ENCODE measurements around the gene NPR1.
A peak's percentile ranks its signal among the peaks of the same experiment; 100 is the strongest.
"Not testable (repeated sequence)": the region's sequence is repeated elsewhere in the genome, so short reads cannot be mapped to it uniquely, and the experiment has no call there.

NPR1 gene

DNA sequence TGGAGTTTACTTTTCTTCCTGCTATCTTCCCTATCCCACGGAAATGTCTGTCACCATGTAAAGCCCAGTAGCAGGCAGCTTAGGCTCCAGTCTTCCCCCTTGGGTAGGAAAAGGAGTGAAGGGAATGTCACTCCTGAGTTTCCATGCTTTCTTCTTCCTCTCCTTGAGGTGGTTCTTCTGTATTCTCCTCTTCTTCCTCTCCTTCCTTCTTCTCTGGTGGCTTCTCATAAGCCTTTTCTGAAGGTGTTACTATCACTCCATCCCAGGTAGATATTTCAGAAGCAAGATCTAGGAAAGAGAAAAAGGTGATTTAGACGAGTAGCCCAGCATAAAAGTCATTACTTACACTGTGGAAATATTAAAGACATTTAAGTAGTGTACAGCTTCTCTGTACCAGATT, 16.2 kb upstream of the NPR1 start:
- peaks cover 64% of the 10 kb centered on the region for H3K36me3 ChIP-seq (ENCODE audit: insufficient read depth, low read length)
- no peak overlapping the region for H3K4me2 ChIP-seq (ENCODE audit: low read depth, low read length, poor library complexity, severe bottlenecking)
- H3K4me3 ChIP-seq (ENCODE audit: low read length, poor library complexity, severe bottlenecking) = no peak overlapping the region
- no peak overlapping the region for H3K9ac ChIP-seq (ENCODE audit: low read depth, low read length, poor library complexity, severe bottlenecking)
- H3K4me1 ChIP-seq (ENCODE audit: insufficient read depth, low read length, poor library complexity, severe bottlenecking) = peaks cover 10% of the 10 kb centered on the region
- H3K79me2 ChIP-seq (ENCODE audit: insufficient read depth, low read length) = peaks cover 70% of the 10 kb centered on the region
- H3K9me3 ChIP-seq (ENCODE audit: insufficient read depth, low read depth, low read length) = no peaks in the 10 kb centered on the region
- H4K20me1 ChIP-seq (ENCODE audit: insufficient read depth, low read length, poor library complexity, severe bottlenecking) = peaks cover 66% of the 10 kb centered on the region
- no peak for TF ChIP-seq EZH2phosphoT487 (IDR thresholded peaks at IDR 0.05; ENCODE audit: borderline replicate concordance)
- TF ChIP-seq, protein P1, sequence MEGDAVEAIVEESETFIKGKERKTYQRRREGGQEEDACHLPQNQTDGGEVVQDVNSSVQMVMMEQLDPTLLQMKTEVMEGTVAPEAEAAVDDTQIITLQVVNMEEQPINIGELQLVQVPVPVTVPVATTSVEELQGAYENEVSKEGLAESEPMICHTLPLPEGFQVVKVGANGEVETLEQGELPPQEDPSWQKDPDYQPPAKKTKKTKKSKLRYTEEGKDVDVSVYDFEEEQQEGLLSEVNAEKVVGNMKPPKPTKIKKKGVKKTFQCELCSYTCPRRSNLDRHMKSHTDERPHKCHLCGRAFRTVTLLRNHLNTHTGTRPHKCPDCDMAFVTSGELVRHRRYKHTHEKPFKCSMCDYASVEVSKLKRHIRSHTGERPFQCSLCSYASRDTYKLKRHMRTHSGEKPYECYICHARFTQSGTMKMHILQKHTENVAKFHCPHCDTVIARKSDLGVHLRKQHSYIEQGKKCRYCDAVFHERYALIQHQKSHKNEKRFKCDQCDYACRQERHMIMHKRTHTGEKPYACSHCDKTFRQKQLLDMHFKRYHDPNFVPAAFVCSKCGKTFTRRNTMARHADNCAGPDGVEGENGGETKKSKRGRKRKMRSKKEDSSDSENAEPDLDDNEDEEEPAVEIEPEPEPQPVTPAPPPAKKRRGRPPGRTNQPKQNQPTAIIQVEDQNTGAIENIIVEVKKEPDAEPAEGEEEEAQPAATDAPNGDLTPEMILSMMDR (conservative IDR thresholded peaks at IDR 0.05; ENCODE audit: low read length) = no peak
- no peaks in the 10 kb centered on the region for H3K9me2 ChIP-seq (replicated peaks; ENCODE audit: low read depth, low read length)
- H3F3A ChIP-seq (ENCODE audit: low read depth) = peaks cover 24% of the 10 kb centered on the region
- H3K27me3 ChIP-seq (ENCODE audit: insufficient read depth, low read length, poor library complexity, severe bottlenecking) = no peaks in the 10 kb centered on the region
- no peak overlapping the region for H2AFZ ChIP-seq (ENCODE audit: low read length)

DNA sequence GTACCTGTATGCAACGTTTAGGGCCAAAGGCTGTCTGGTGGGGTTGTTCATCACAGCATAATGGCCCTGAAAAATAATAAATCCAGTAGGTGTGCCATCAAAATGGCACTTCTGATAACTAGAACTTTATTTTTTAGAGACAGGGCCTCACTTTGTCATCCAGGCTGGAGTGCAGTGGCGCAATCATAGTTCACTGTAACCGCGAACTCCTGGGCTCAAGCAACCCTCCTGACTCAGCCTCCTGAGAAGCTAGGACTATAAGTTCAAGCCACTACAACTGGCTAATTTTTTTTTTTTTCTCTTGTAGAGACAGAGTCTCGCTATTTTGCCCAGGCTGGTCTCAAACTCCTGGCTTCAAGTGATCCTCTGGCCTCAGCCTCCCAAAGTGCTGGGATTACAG, 15.3 kb upstream of the NPR1 start:
- no peaks in the 10 kb centered on the region for H3K9me3 ChIP-seq (ENCODE audit: insufficient read depth, low read depth, low read length)
- peaks cover 76% of the 10 kb centered on the region for H4K20me1 ChIP-seq (ENCODE audit: insufficient read depth, low read length, poor library complexity, severe bottlenecking)
- no peaks in the 10 kb centered on the region for H3K27me3 ChIP-seq (ENCODE audit: insufficient read depth, low read length, poor library complexity, severe bottlenecking)
- peaks cover 19% of the 10 kb centered on the region for H3K4me1 ChIP-seq (ENCODE audit: insufficient read depth, low read length, poor library complexity, severe bottlenecking)
- H3K4me3 ChIP-seq (ENCODE audit: low read length, poor library complexity, severe bottlenecking) = no peak overlapping the region
- no peak overlapping the region for H3K4me2 ChIP-seq (ENCODE audit: low read depth, low read length, poor library complexity, severe bottlenecking)
- no peak overlapping the region for H3K9ac ChIP-seq (ENCODE audit: low read depth, low read length, poor library complexity, severe bottlenecking)
- peaks cover 74% of the 10 kb centered on the region for H3K36me3 ChIP-seq (ENCODE audit: insufficient read depth, low read length)
- H2AFZ ChIP-seq (ENCODE audit: low read length) = no peak overlapping the region
- TF ChIP-seq, protein P1 (conservative IDR thresholded peaks at IDR 0.05; ENCODE audit: low read length) = no peak
- no peak for TF ChIP-seq EZH2phosphoT487 (IDR thresholded peaks at IDR 0.05; ENCODE audit: borderline replicate concordance)
- peaks cover 24% of the 10 kb centered on the region for H3F3A ChIP-seq (ENCODE audit: low read depth)
- H3K79me2 ChIP-seq (ENCODE audit: insufficient read depth, low read length) = peaks cover 80% of the 10 kb centered on the region
- no peaks in the 10 kb centered on the region for H3K9me2 ChIP-seq (replicated peaks; ENCODE audit: low read depth, low read length)

DNA sequence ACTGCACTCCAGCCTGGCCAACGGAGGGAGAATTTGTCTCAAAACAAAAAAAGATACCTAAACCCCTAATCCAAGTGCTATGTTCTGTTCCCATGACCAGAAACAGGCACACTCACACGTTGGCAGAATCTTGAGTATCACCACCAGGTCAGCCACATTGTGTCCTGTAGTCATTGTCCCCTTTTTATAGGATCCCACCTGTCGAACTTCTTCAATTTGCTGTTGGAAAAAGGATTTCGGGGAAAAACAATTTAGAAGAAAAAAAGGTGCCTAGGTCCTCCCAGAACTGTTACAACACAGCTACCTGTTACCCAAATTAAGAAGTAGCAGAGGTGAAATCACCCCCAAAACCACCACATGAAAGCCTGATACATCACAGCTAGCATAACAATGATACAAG, 11.0 kb upstream of the NPR1 start:
- Histone ChIP-seq H3K9ac (ENCODE audit: low read depth, low read length, poor library complexity, severe bottlenecking) (peak overlapping the region; percentile 50), H3K36me3 (ENCODE audit: insufficient read depth, low read length) (peaks cover 69% of the 10 kb centered on the region), H2AFZ (ENCODE audit: low read length) (no peak overlapping the region), H3F3A (ENCODE audit: low read depth) (peaks cover 18% of the 10 kb centered on the region), H3K27me3 (ENCODE audit: insufficient read depth, low read length, poor library complexity, severe bottlenecking) (peaks cover 8% of the 10 kb centered on the region), H3K4me3 (ENCODE audit: low read length, poor library complexity, severe bottlenecking) (peak overlapping the region; percentile 99), H3K79me2 (ENCODE audit: insufficient read depth, low read length) (peaks cover 82% of the 10 kb centered on the region), H4K20me1 (ENCODE audit: insufficient read depth, low read length, poor library complexity, severe bottlenecking) (peaks cover 80% of the 10 kb centered on the region), H3K9me2 (replicated peaks; ENCODE audit: low read depth, low read length) (no peaks in the 10 kb centered on the region), H3K4me1 (ENCODE audit: insufficient read depth, low read length, poor library complexity, severe bottlenecking) (peaks cover 35% of the 10 kb centered on the region), H3K9me3 (ENCODE audit: insufficient read depth, low read depth, low read length) (no peaks in the 10 kb centered on the region), H3K4me2 (ENCODE audit: low read depth, low read length, poor library complexity, severe bottlenecking) (peak overlapping the region; percentile 100)
- TF ChIP-seq, protein P1 (conservative IDR thresholded peaks at IDR 0.05; ENCODE audit: low read length) = no peak
- TF ChIP-seq EZH2phosphoT487 (IDR thresholded peaks at IDR 0.05; ENCODE audit: borderline replicate concordance) = no peak

DNA sequence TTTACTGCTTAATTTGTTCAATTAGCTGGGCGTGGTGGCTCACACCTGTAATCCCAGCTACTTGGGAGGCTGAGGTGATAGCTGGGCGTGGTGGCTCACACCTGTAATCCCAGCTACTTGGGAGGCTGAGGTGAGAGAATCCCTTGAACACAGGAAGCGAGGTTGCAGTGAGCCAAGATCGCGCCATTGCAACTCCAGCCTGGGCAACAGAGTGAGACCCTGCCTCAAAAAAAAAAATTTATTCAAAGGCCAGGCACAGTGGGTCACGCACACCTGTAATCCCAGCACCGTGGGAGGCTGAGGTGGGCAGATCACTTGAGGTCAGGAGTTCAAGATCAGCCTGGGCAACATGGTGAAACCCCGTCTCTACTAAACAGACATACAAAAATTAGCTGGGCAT, 9.8 kb upstream of the NPR1 start:
- Histone ChIP-seq H3K79me2 (ENCODE audit: insufficient read depth, low read length) (peaks cover 71% of the 10 kb centered on the region), H3K4me1 (ENCODE audit: insufficient read depth, low read length, poor library complexity, severe bottlenecking) (peaks cover 35% of the 10 kb centered on the region), H3K4me3 (ENCODE audit: low read length, poor library complexity, severe bottlenecking) (peak overlapping the region; percentile 99), H3K4me2 (ENCODE audit: low read depth, low read length, poor library complexity, severe bottlenecking) (peak overlapping the region; percentile 100), H3K9ac (ENCODE audit: low read depth, low read length, poor library complexity, severe bottlenecking) (peak overlapping the region; percentile 100), H3K36me3 (ENCODE audit: insufficient read depth, low read length) (peaks cover 57% of the 10 kb centered on the region), H4K20me1 (ENCODE audit: insufficient read depth, low read length, poor library complexity, severe bottlenecking) (peaks cover 69% of the 10 kb centered on the region)
- H3K9me3 ChIP-seq (ENCODE audit: insufficient read depth, low read depth, low read length); H3K27me3 ChIP-seq (ENCODE audit: insufficient read depth, low read length, poor library complexity, severe bottlenecking); H3F3A ChIP-seq (ENCODE audit: low read depth); H2AFZ ChIP-seq (ENCODE audit: low read length); H3K9me2 ChIP-seq (replicated peaks; ENCODE audit: low read depth, low read length): not testable (repeated sequence)

Measured in Loucy (cell line).